Activated naive CD8-positive, alpha-beta T cell treated with anti-CD3 and anti-CD28 coated beads for 36 hours (primary cell): ENCODE data around the gene TNFSF9. TPM values are rescaled to one million over a fixed set of nuclear protein-coding genes. Genes with fewer than 3 reads are reported as not detected.
A peak's percentile ranks its signal among the peaks of the same experiment; 100 is the strongest.

Experiments
- DNase-seq: peaks from one replicate; pipeline ENCODE4 v3.0.0; 2021
- H3K27ac Mint-ChIP-seq: one replicate; pipeline ENCODE4 v1.8.0; 2022; ENCODE audit warnings: mild to moderate bottlenecking, moderate library complexity, mixed read lengths
- H3K27me3 Mint-ChIP-seq: one replicate; pipeline ENCODE4 v1.8.0; 2022; ENCODE audit warnings: mild to moderate bottlenecking, mixed read lengths
- H3K36me3 Mint-ChIP-seq: one replicate; pipeline ENCODE4 v1.8.0; 2021; ENCODE audit warnings: mild to moderate bottlenecking, mixed read lengths
- H3K4me1 Mint-ChIP-seq: one replicate; pipeline ENCODE4 v1.8.0; 2021; ENCODE audit warnings: mixed read lengths
- H3K4me3 Mint-ChIP-seq: one replicate; pipeline ENCODE4 v1.8.0; 2022; ENCODE audit warnings: mild to moderate bottlenecking, moderate library complexity, mixed read lengths
- H3K9me3 Mint-ChIP-seq: one replicate; pipeline ENCODE4 v1.8.0; 2022; ENCODE audit warnings: mixed read lengths
- total RNA-seq, 2 experiments: library from RNA; stranded (reverse); gene quantifications; one replicate each; pipeline ENCODE4 v1.2.3, GENCODE V29; 2021

TNFSF9 gene
- total RNA-seq, 2 experiments from 2014 or later, result 2.3 to 2.5 TPM

GRCh38 chr19:6521718-6522646 is 8.8 kb upstream of the TNFSF9 start:
- peak overlapping the region; percentile 49 for H3K27ac Mint-ChIP-seq
- peaks cover 4% of the 10 kb centered on the region for H3K27me3 Mint-ChIP-seq
- DNase-seq, result peak; percentile 68
- H3K9me3 Mint-ChIP-seq, result no peaks in the 10 kb centered on the region
- no peaks in the 10 kb centered on the region for H3K36me3 Mint-ChIP-seq
- peaks cover 32% of the 10 kb centered on the region for H3K4me1 Mint-ChIP-seq
- H3K4me3 Mint-ChIP-seq, result peak overlapping the region; percentile 30

- no peak overlapping the region for H3K27ac Mint-ChIP-seq
- peaks cover 27% of the 10 kb centered on the region for H3K4me1 Mint-ChIP-seq
- DNase-seq, result no peak
These were observed 8.1 kb upstream of the TNFSF9 start for GRCh38 chr19:6522712-6523111.

GRCh38 chr19:6524311-6524710 is 6.5 kb upstream of the TNFSF9 start:
- Mint-ChIP-seq H3K4me3 (no peak overlapping the region), H3K9me3 (no peaks in the 10 kb centered on the region), H3K4me1 (peaks cover 13% of the 10 kb centered on the region), H3K36me3 (no peaks in the 10 kb centered on the region), H3K27me3 (peaks cover 6% of the 10 kb centered on the region), H3K27ac (no peak overlapping the region)
- DNase-seq, result no peak

More at GRCh38 chr19:6522712-6523111, 8.1 kb upstream of the TNFSF9 start:
- no peaks in the 10 kb centered on the region for H3K9me3 Mint-ChIP-seq
- H3K36me3 Mint-ChIP-seq, result no peaks in the 10 kb centered on the region
- H3K4me3 Mint-ChIP-seq, result no peak overlapping the region
- H3K27me3 Mint-ChIP-seq, result peaks cover 4% of the 10 kb centered on the region

GRCh38 chr19:6527893-6528543 is 2.8 kb upstream of the TNFSF9 start:
- no peak for DNase-seq
- Mint-ChIP-seq H3K9me3 (no peaks in the 10 kb centered on the region), H3K4me1 (peaks cover 19% of the 10 kb centered on the region), H3K36me3 (no peaks in the 10 kb centered on the region), H3K27ac (peak overlapping the region; percentile 27), H3K27me3 (peaks cover 28% of the 10 kb centered on the region), H3K4me3 (no peak overlapping the region)

GRCh38 chr19:6528544-6529121 is 2.2 kb upstream of the TNFSF9 start:
- Mint-ChIP-seq H3K4me1 (peaks cover 19% of the 10 kb centered on the region), H3K27ac (no peak overlapping the region), H3K27me3 (peaks cover 31% of the 10 kb centered on the region), H3K36me3 (no peaks in the 10 kb centered on the region), H3K4me3 (no peak overlapping the region), H3K9me3 (no peaks in the 10 kb centered on the region)
- no peak for DNase-seq

GRCh38 chr19:6529351-6529750 is 1.5 kb upstream of the TNFSF9 start:
- H3K4me3 Mint-ChIP-seq, result no peak overlapping the region

GRCh38 chr19:6529937-6530385 is 865 bp upstream of the TNFSF9 start:
- peaks cover 40% of the 10 kb centered on the region for H3K27me3 Mint-ChIP-seq
- no peak overlapping the region for H3K27ac Mint-ChIP-seq
- peak overlapping the region; percentile 73 for H3K4me3 Mint-ChIP-seq
- H3K9me3 Mint-ChIP-seq, result no peaks in the 10 kb centered on the region
- H3K4me1 Mint-ChIP-seq, result peaks cover 21% of the 10 kb centered on the region
- no peaks in the 10 kb centered on the region for H3K36me3 Mint-ChIP-seq
- DNase-seq, result no peak

More at GRCh38 chr19:6529351-6529750, 1.5 kb upstream of the TNFSF9 start:
- Mint-ChIP-seq H3K27me3 (peaks cover 38% of the 10 kb centered on the region), H3K36me3 (no peaks in the 10 kb centered on the region), H3K9me3 (no peaks in the 10 kb centered on the region), H3K27ac (no peak overlapping the region), H3K4me1 (peaks cover 21% of the 10 kb centered on the region)
- DNase-seq, result no peak

- Mint-ChIP-seq H3K9me3 (no peaks in the 10 kb centered on the region), H3K27ac (no peak overlapping the region), H3K4me1 (peaks cover 28% of the 10 kb centered on the region), H3K27me3 (peaks cover 50% of the 10 kb centered on the region), H3K36me3 (peaks cover 7% of the 10 kb centered on the region), H3K4me3 (peak overlapping the region; percentile 73)
- no peak for DNase-seq
These were observed 533 bp downstream of the TNFSF9 start for GRCh38 chr19:6531163-6531955.

GRCh38 chr19:6531956-6532243 is 1.1 kb downstream of the TNFSF9 start:
- Mint-ChIP-seq H3K27ac (no peak overlapping the region), H3K36me3 (peaks cover 7% of the 10 kb centered on the region), H3K4me3 (peak overlapping the region; percentile 73), H3K27me3 (peaks cover 50% of the 10 kb centered on the region), H3K9me3 (no peaks in the 10 kb centered on the region), H3K4me1 (peaks cover 32% of the 10 kb centered on the region)
- DNase-seq, result no peak

GRCh38 chr19:6532244-6532999 is 1.6 kb downstream of the TNFSF9 start:
- Mint-ChIP-seq H3K4me1 (peaks cover 34% of the 10 kb centered on the region), H3K27ac (no peak overlapping the region), H3K36me3 (peaks cover 7% of the 10 kb centered on the region), H3K4me3 (peak overlapping the region; percentile 73), H3K9me3 (no peaks in the 10 kb centered on the region), H3K27me3 (peaks cover 50% of the 10 kb centered on the region)
- peak; percentile 38 for DNase-seq

GRCh38 chr19:6533000-6533328 is 2.1 kb downstream of the TNFSF9 start:
- DNase-seq, result no peak
- no peak overlapping the region for H3K27ac Mint-ChIP-seq
- H3K4me1 Mint-ChIP-seq, result peaks cover 34% of the 10 kb centered on the region
- H3K27me3 Mint-ChIP-seq, result peaks cover 50% of the 10 kb centered on the region
- H3K9me3 Mint-ChIP-seq, result no peaks in the 10 kb centered on the region
- peak overlapping the region; percentile 73 for H3K4me3 Mint-ChIP-seq
- peaks cover 7% of the 10 kb centered on the region for H3K36me3 Mint-ChIP-seq

- no peak overlapping the region for H3K4me3 Mint-ChIP-seq
- peaks cover 50% of the 10 kb centered on the region for H3K27me3 Mint-ChIP-seq
- H3K9me3 Mint-ChIP-seq, result no peaks in the 10 kb centered on the region
- peaks cover 7% of the 10 kb centered on the region for H3K36me3 Mint-ChIP-seq
- H3K4me1 Mint-ChIP-seq, result peaks cover 34% of the 10 kb centered on the region
- no peak overlapping the region for H3K27ac Mint-ChIP-seq
- DNase-seq, result no peak
These were observed 3.1 kb downstream of the TNFSF9 start for GRCh38 chr19:6533746-6534418.

- Mint-ChIP-seq H3K4me3 (no peak overlapping the region), H3K4me1 (peaks cover 34% of the 10 kb centered on the region), H3K27ac (no peak overlapping the region), H3K9me3 (no peaks in the 10 kb centered on the region), H3K36me3 (peaks cover 7% of the 10 kb centered on the region), H3K27me3 (peaks cover 45% of the 10 kb centered on the region)
- DNase-seq, result no peak
These were observed 3.7 kb downstream of the TNFSF9 start for GRCh38 chr19:6534451-6535093.
